ENCODE results near the gene EOLA2.
"Not testable (repeated sequence)": the region's sequence is repeated elsewhere in the genome, so short reads cannot be mapped to it uniquely, and the experiment has no call there.

GRCh38 chrX:149937328-149937727 is 963 bp downstream of the EOLA2 start:
- TF ChIP-seq EZH2phosphoT487 (IDR thresholded peaks at IDR 0.05; ENCODE audit: borderline replicate concordance, low read depth, low read length) = not testable (repeated sequence)
- TF ChIP-seq, protein P1, sequence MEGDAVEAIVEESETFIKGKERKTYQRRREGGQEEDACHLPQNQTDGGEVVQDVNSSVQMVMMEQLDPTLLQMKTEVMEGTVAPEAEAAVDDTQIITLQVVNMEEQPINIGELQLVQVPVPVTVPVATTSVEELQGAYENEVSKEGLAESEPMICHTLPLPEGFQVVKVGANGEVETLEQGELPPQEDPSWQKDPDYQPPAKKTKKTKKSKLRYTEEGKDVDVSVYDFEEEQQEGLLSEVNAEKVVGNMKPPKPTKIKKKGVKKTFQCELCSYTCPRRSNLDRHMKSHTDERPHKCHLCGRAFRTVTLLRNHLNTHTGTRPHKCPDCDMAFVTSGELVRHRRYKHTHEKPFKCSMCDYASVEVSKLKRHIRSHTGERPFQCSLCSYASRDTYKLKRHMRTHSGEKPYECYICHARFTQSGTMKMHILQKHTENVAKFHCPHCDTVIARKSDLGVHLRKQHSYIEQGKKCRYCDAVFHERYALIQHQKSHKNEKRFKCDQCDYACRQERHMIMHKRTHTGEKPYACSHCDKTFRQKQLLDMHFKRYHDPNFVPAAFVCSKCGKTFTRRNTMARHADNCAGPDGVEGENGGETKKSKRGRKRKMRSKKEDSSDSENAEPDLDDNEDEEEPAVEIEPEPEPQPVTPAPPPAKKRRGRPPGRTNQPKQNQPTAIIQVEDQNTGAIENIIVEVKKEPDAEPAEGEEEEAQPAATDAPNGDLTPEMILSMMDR (conservative IDR thresholded peaks at IDR 0.05; ENCODE audit: low read length) = not testable (repeated sequence)

Data from OCI-LY7 (cell line).